Endothelial cell of umbilical vein (primary cell): ENCODE data around the gene ABCB9. TPM values are rescaled to one million over a fixed set of nuclear protein-coding genes. Genes with fewer than 3 reads are reported as not detected.

Experiments
- BruUV-seq: library from RNA; stranded (reverse); fragments of 400-500 nt; replicated peaks from 2 replicates; lab custom pipeline; 2021; lab: Mats Ljungman, UMichigan
- CTCF ChIA-PET: fragments of 300-600, 350-600 bp; sonication (Branson Sonifier 250); formaldehyde crosslinking; loops from one replicate; lab custom pipeline; 2021; ENCODE audit warnings: antibody characterized with exemption, inconsistent platforms; lab: Charles Lee
- POLR2A ChIA-PET: fragments of 300-600, 350-600 bp; sonication (Branson Sonifier 250); formaldehyde crosslinking; loops from one replicate; lab custom pipeline; 2021; ENCODE audit warnings: antibody characterized with exemption, inconsistent platforms; lab: Charles Lee
- DNase-seq: peaks from one replicate; pipeline ENCODE4 v3.0.0-alpha.2; 2011; ENCODE audit warnings: low read depth, low spot score
- FAIRE-seq: peaks from 2 replicates; lab custom pipeline; 2011; peaks lifted over from hg19 to GRCh38; lab: Jason Lieb, UNC
- H2AFZ ChIP-seq: 2 replicates; pipeline ENCODE4 v1.6.0; 2012; ENCODE audit warnings: low read depth, low read length, control low read depth, inconsistent platforms
- H3K27ac ChIP-seq: 2 replicates; pipeline ENCODE4 v1.5.1; 2011; ENCODE audit warnings: low read depth, mild to moderate bottlenecking, control low read depth, low read length, moderate library complexity; ENCODE audit not compliant: insufficient read depth
- H3K27me3 ChIP-seq, 2 experiments: 2 replicates each; pipeline versions ENCODE4 v1.6.0 to v1.6.1; 2011; ENCODE audit warnings: low read length in 2 of 2, mixed read lengths in 1 of 2; ENCODE audit not compliant: control insufficient read depth in 2 of 2, insufficient read depth in 2 of 2
- H3K36me3 ChIP-seq, 2 experiments: 2 replicates in 1 of 2; 3 replicates in 1 of 2; pipeline ENCODE4 v1.5.1; 2011; ENCODE audit warnings: low read length in 2 of 2, mild to moderate bottlenecking in 1 of 2, moderate library complexity in 1 of 2; ENCODE audit not compliant: control insufficient read depth in 2 of 2, insufficient read depth in 2 of 2; ENCODE audit errors: extremely low read depth in 1 of 2
- H3K4me1 ChIP-seq: 3 replicates; pipeline ENCODE4 v1.5.1; 2011; ENCODE audit warnings: mild to moderate bottlenecking, low read length; ENCODE audit not compliant: control insufficient read depth, insufficient read depth; ENCODE audit errors: extremely low read depth
- H3K4me2 ChIP-seq: 2 replicates; pipeline ENCODE4 v1.6.1; 2011; ENCODE audit warnings: low read length, control low read depth, mixed read lengths; ENCODE audit not compliant: insufficient read depth
- H3K4me3 ChIP-seq, 3 experiments: fragments of 200-600 bp in 1 of 3; sonication (generic), shearing (Covaris generic) in 1 of 3; replicated peaks in 1 of 3; 2 replicates each; pipeline ENCODE4 v1.5.1; 2011 to 2016; ENCODE audit warnings: control low read depth in 3 of 3, low read length in 3 of 3, mild to moderate bottlenecking in 2 of 3, inconsistent platforms in 1 of 3, low read depth in 1 of 3, moderate library complexity in 1 of 3; ENCODE audit not compliant: insufficient read depth in 1 of 3
- H3K79me2 ChIP-seq: 2 replicates; pipeline ENCODE4 v1.6.0; 2012; ENCODE audit warnings: low read length, inconsistent platforms; ENCODE audit not compliant: control insufficient read depth, insufficient read depth
- H3K9ac ChIP-seq: replicated peaks from 2 replicates; pipeline ENCODE3; 2011; ENCODE audit warnings: low read length, control low read depth; ENCODE audit not compliant: insufficient read depth; ENCODE audit errors: extremely low read depth
- H3K9me1 ChIP-seq: replicated peaks from 3 replicates; pipeline ENCODE4 v1.6.0; 2011; ENCODE audit warnings: mild to moderate bottlenecking, low read length; ENCODE audit not compliant: control insufficient read depth, insufficient read depth; ENCODE audit errors: extremely low read depth
- H3K9me3 ChIP-seq: replicated peaks from 2 replicates; pipeline ENCODE4 v1.5.1; 2012; ENCODE audit warnings: low read length, inconsistent platforms; ENCODE audit not compliant: control insufficient read depth, insufficient read depth
- H4K20me1 ChIP-seq: replicated peaks from 2 replicates; pipeline ENCODE3; 2011; ENCODE audit warnings: mild to moderate bottlenecking, low read length; ENCODE audit not compliant: control insufficient read depth, insufficient read depth; ENCODE audit errors: extremely low read depth
- CTCF ChIP-seq, 2 donors: IDR thresholded peaks; 1 replicate in 1 of 2; 2 replicates in 1 of 2; pipeline ENCODE4 v1.5.1; 2011; ENCODE audit warnings: low read length in 2 of 2, mild to moderate bottlenecking in 2 of 2, moderate library complexity in 2 of 2, control low read depth in 1 of 2, inconsistent platforms in 1 of 2, low read depth in 1 of 2; ENCODE audit not compliant: insufficient read depth in 1 of 2; ENCODE audit errors: extremely low read depth in 1 of 2
- EZH2 ChIP-seq: IDR thresholded peaks from 2 replicates; pipeline ENCODE4 v1.6.1; 2012; ENCODE audit warnings: borderline replicate concordance, low read depth, mild to moderate bottlenecking, moderate library complexity, low read length, inconsistent platforms; ENCODE audit not compliant: severe bottlenecking
- FOS ChIP-seq: IDR thresholded peaks from 2 replicates; pipeline ENCODE4 v1.6.1; 2011; ENCODE audit warnings: mild to moderate bottlenecking, low read length, moderate library complexity, borderline replicate concordance; ENCODE audit not compliant: insufficient read depth
- GATA2 ChIP-seq: IDR thresholded peaks from 2 replicates; pipeline ENCODE4 v1.7.0; 2011; ENCODE audit warnings: low read depth, mild to moderate bottlenecking, moderate library complexity, mixed read lengths, low read length; ENCODE audit not compliant: insufficient read length, insufficient read depth
- JUN ChIP-seq: IDR thresholded peaks from 2 replicates; pipeline ENCODE4 v1.6.1; 2011; ENCODE audit warnings: borderline replicate concordance, low read depth; ENCODE audit not compliant: insufficient read length, insufficient read depth
- MAX ChIP-seq: IDR thresholded peaks from 2 replicates; pipeline ENCODE4 v1.6.1; 2011; ENCODE audit not compliant: insufficient read depth, insufficient read length
- MYC ChIP-seq: IDR thresholded peaks from one replicate; pipeline ENCODE4 v1.6.1; 2011; ENCODE audit warnings: mild to moderate bottlenecking, low read depth, low read length
- POLR2A ChIP-seq: IDR thresholded peaks from 2 replicates; pipeline ENCODE4 v1.6.1; 2012; ENCODE audit warnings: low read depth, mild to moderate bottlenecking, control low read depth, low read length
- POLR2AphosphoS5 ChIP-seq: IDR thresholded peaks from 2 replicates; pipeline ENCODE4 v1.6.1; 2012; ENCODE audit warnings: low read depth, mild to moderate bottlenecking, control low read depth, low read length, moderate library complexity; ENCODE audit not compliant: insufficient read depth
- dilution Hi-C: fragments of 300-500 bp; cut with MboI; formaldehyde crosslinking; loops from one replicate; pipeline ENCODE4 v1.15.0; 2019; ENCODE audit warnings: low sequenced_read_pairs; ENCODE audit not compliant: extremely low pct_ligation_motif_present
- intact Hi-C: fragments of 100-400 bp; cut with micrococcal nuclease; formaldehyde crosslinking; loops from one replicate; pipeline ENCODE4 v1.10.0; 2022
- polyA plus RNA-seq, 4 experiments: library from polyadenylated mRNA; depleted of rRNA in 3 of 4; stranded (reverse) in 3 of 4; unstranded in 1 of 4; fragments of >200 nt; gene quantifications; 2 replicates each; pipeline versions ENCODE4 v1.2.1 to v1.2.3, GENCODE V29; 2011 to 2012; ENCODE audit warnings: missing spikeins in 1 of 4
- total RNA-seq: library from RNA; stranded (reverse); gene quantifications from 2 replicates; pipeline ENCODE4 v1.2.3, GENCODE V29; 2021

Gene ABCB9
- total and polyA plus RNA-seq, 2 donors (not counting 3 experiments of a cell fraction or from before 2014, with no cell fraction given) = 11.7 to 16.9 TPM

DNA sequence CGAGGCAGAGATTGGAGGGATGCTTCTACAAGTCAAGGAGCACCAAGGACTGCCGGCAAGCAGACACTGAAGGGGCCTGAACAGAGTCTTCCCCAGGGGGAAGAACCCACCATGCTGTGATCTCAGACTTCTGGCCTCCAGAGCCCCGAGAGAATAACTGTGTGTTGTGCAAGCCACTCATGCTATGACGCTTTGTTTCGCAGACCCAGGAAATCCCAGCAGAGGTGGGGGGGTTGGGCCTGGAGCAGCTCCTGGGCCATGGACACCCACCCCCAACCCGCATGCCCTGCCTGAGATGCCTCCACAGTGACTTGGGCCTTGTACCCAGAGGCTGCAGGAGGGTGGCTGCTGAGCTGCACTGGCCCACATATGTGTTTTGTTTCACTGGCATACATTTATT is 45.4 kb upstream of the ABCB9 start:
- Histone ChIP-seq H3K9me1 (no peaks in the 10 kb centered on the region), H3K4me1 (no peaks in the 10 kb centered on the region), H3K27ac (no peak overlapping the region), H3K9ac (no peak overlapping the region), H3K9me3 (no peaks in the 10 kb centered on the region), H4K20me1 (no peaks in the 10 kb centered on the region), H3K4me3 (no peak overlapping the region), H3K79me2 (no peaks in the 10 kb centered on the region), H3K4me2 (no peak overlapping the region), H2AFZ (no peak overlapping the region), H3K27me3 (no peaks in the 10 kb centered on the region), H3K36me3 (no peaks in the 10 kb centered on the region)
- BruUV-seq = no TSS peak
- POLR2A ChIA-PET = no interaction called here
- dilution Hi-C loops (no loop called here), intact Hi-C loops (no loop called here)
- FAIRE-seq (no peak), DNase-seq (no peak)
- CTCF ChIA-PET = no interaction called here
- TF ChIP-seq FOS (no peak), MAX (no peak), POLR2AphosphoS5 (no peak), MYC (no peak), CTCF (IDR thresholded peaks at IDR 0.05; ENCODE audit: extremely low read depth in 1 of 2, insufficient read depth in 1 of 2, low read depth in 1 of 2, low read length in 2 of 2) (no peak), POLR2A (no peak), EZH2 (no peak), JUN (no peak), GATA2 (no peak)
